ENCODE data around the gene RAPGEF4. TPM values are rescaled to one million over a fixed set of nuclear protein-coding genes. Genes with fewer than 3 reads are reported as not detected.

RAPGEF4 gene
- total and polyA plus RNA-seq, 12 donors: 1.2 to 11.2 (median 7.9) TPM

DNA sequence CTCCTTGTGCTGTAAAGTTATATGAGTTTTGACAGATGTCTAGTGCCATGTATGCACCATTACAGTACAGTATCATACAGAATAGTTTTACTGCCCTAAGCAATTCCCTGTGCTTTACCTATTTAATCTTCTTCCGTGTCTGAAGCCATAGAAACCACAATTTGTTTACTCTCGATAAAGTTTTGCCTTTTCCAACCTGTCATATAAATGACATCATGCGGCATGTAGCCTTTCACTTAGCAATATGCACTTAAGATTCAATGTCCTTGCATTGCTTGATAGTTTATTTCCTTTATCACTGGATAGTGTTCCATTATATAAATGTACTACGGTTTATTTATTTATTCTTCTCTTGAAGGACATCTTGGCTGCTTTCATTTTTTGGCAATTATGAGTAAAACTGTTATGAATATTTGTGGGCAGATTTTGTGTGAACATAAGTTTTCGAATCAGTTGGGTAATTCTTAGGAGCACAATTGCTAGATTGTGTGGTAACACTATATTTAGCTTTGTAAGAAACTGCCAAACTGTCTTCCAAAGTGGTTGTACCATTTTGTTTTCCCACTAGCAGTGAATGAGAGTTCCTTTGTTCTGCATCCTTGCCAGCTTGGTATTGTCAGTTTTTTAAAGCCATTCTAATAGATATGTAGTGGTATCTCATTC, 203.2 kb downstream of the RAPGEF4 start:
- Histone ChIP-seq H3K4me1 (no peaks in the 10 kb centered on the region), H3K27me3 (no peaks in the 10 kb centered on the region), H3K4me3 (no peak overlapping the region), H3K36me3 (no peaks in the 10 kb centered on the region), H3K27ac (no peak overlapping the region), H3K9me3 (peaks cover 0 to 22% (median 0%) of the 10 kb centered on the region in 11 donors)
- ATAC-seq (no peak), DNase-seq (no peak)
- TF ChIP-seq, protein P1, sequence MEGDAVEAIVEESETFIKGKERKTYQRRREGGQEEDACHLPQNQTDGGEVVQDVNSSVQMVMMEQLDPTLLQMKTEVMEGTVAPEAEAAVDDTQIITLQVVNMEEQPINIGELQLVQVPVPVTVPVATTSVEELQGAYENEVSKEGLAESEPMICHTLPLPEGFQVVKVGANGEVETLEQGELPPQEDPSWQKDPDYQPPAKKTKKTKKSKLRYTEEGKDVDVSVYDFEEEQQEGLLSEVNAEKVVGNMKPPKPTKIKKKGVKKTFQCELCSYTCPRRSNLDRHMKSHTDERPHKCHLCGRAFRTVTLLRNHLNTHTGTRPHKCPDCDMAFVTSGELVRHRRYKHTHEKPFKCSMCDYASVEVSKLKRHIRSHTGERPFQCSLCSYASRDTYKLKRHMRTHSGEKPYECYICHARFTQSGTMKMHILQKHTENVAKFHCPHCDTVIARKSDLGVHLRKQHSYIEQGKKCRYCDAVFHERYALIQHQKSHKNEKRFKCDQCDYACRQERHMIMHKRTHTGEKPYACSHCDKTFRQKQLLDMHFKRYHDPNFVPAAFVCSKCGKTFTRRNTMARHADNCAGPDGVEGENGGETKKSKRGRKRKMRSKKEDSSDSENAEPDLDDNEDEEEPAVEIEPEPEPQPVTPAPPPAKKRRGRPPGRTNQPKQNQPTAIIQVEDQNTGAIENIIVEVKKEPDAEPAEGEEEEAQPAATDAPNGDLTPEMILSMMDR (IDR thresholded peaks at IDR 0.05): no peak
- intact Hi-C loops (cut with DNase I): loop anchor here in 2 of 10 donors (5.0 to 10.0 kb wide), 3 partner anchors 77 to 344 kb away; no protein-coding TSS in a partner anchor
- WGBS, 2 donors: 85 to 90% methylated on average over 5 of the region's 5 CpGs

DNA sequence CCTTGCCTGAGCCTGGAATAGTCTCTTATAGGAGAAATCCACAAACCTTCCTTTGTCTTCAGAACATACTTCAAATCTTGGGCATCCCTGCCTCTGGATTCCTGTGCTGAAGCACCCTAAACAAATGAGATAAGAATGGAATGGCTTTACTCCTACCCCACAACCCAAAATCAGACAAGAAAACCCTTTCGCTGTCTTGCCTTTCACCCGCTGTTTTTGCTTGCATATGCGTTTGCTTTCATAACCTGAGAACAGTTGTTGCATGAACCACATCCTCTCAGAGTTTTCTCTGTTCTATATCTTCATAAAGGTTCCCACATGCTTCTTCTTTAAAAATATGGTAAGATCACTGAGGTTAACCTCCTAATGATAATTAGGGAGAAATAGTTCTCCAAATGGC, 207.9 kb downstream of the RAPGEF4 start:
- Histone ChIP-seq H3K9me3 (peaks cover 0 to 26% (median 0%) of the 10 kb centered on the region in 11 donors), H3K4me3 (no peak overlapping the region), H3K27ac (no peak overlapping the region), H3K27me3 (no peaks in the 10 kb centered on the region), H3K36me3 (no peaks in the 10 kb centered on the region), H3K4me1 (no peaks in the 10 kb centered on the region)
- TF ChIP-seq, protein P1 (IDR thresholded peaks at IDR 0.05): no peak
- DNase-seq: no peak
- no peak for ATAC-seq
- WGBS, 2 donors: 95 to 96% methylated on average over 3 of the region's 3 CpGs
- intact Hi-C loops (cut with DNase I): no loop called here

DNA sequence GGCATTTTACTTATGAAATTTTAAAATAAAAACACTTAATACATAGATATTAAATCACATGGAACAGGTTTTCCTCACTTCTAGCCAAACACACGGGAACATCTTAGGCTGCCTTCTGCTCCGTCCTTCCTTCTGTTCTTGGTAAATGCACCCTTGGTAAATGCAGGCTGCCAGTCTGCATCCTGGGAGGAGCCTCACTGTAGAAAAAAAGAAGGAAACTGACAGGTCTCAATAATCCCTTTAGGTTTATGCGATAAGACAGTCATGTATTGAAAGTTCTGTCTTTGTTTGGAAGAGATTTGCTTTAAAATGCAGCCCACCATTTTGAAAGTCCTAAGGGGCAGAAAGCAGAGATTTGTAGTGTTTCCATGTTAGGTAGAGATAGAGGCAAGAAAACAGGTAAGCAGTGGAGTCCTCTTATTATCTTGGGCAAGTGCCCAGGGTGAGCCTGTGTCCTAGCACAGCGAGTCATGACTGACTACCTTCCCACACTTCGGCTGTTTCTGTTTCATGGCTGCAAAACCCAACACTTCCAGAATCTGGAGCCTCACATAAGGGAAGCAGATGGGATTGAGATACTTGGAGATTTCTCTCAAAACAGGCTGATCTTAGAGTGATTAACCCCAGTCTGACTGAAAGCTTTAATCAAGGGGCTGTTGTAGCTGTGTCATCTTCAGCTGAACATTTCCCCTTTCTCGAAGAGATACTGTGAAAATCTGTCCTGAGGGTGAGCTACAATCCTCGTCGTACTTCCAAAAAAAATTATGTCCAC, 208.6 kb downstream of the RAPGEF4 start:
- Histone ChIP-seq H3K4me1 (no peaks in the 10 kb centered on the region), H3K36me3 (no peaks in the 10 kb centered on the region), H3K4me3 (no peak overlapping the region), H3K9me3 (peaks cover 0 to 21% (median 0%) of the 10 kb centered on the region in 11 donors), H3K27ac (no peak overlapping the region), H3K27me3 (no peaks in the 10 kb centered on the region)
- no peak for DNase-seq
- TF ChIP-seq, protein P1 (IDR thresholded peaks at IDR 0.05): no peak
- intact Hi-C loops (cut with DNase I): no loop called here
- 79 to 83% methylated on average over 8 of the region's 8 CpGs for WGBS, 2 donors
- ATAC-seq: no peak

DNA sequence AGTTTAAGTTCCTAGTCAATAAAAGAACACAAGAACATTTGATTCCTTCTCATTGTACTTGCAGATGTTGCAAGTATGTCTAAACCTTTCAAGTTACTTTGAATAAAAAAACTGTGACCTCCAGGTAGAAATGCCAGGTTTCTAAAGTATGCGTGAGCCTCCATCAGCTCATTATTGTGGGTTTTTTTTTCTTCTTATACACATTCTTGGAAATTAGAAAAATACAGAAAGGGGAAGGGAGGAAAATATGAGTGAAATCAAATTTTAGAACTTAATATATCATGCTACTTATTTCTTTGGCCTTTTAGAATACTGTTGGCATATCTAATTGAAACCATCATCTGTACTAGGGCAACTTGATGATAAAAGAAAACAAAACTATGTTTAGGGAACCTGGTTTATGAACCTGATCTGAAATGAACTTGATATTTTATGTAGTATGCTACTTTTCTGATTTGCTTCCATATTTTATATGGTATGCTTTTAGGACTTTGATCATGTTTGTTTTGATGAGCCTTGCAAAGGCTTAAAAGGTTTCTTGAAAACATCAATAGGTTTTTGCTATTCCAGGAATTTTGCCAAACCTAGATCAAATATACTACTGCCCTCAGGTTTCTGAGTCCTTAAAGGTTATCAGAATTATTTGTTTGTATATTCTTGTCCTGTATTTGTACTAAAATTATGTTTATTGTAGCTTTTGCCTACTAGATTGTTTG, 209.3 kb downstream of the RAPGEF4 start:
- H3K4me3 ChIP-seq: no peak overlapping the region
- H3K27me3 ChIP-seq: no peaks in the 10 kb centered on the region
- H3K4me1 ChIP-seq: no peaks in the 10 kb centered on the region
- no peak for ATAC-seq
- H3K27ac ChIP-seq: no peak overlapping the region
- intact Hi-C loops (cut with DNase I): no loop called here
- 95 to 100% methylated on average over 1 of the region's 1 CpG for WGBS, 2 donors
- TF ChIP-seq, protein P1 (IDR thresholded peaks at IDR 0.05): no peak
- peaks cover 0 to 13% (median 0%) of the 10 kb centered on the region in 11 donors for H3K9me3 ChIP-seq
- no peak for DNase-seq
- H3K36me3 ChIP-seq: no peaks in the 10 kb centered on the region
